ENCODE data around the gene SHROOM4. TPM values are rescaled to one million over a fixed set of nuclear protein-coding genes. Genes with fewer than 3 reads are reported as not detected.

Gene SHROOM4
- total and polyA plus RNA-seq, 9 of the 15 experiments (the other 6 are each of a cell fraction or from before 2014, with no cell fraction given), result not detected

DNA sequence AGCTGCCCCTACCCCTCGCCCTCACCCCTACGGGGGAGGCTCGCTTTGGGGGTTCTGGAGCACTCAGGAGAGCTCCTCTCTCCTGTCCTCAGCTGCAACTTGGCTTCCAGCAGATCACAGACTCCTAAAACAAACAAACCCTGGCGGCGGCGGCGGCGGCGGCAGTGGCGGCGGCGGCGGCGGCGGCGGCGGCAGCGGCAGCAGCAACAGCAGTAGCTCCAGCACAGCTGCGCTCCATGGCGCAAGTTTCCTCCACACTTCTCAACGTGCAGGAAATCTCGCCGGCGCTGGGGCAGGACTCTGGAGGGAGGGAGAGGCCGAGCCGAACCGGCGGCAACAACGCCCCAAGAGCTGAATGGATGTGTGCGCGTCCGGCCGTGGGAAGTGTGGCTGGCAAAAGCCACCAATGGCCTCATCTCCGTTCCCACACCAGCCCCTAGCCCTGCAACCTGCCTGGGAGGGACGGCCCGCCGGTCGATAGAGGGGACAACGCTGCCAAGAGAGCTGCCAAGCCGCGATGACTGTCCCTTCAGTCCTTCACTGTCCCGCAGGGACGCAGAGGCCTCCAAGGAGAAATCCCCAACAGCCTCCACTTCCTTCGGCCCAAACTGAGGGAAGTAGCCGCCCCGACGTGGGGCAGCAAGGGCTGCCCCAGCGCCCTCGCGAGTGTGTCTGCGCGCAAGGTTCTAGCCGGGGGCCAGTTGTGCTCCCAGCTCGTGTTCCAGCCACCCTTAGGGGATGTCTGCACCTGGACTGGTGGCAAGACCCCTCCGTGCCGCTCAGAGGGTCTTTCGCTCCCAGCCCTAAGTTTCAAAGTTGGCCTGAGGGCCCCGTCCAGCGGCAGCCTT is 775 bp downstream of the SHROOM4 start:
- Histone ChIP-seq H3K36me3 (ENCODE audit: control insufficient read depth, insufficient read depth, low read length) (no peaks in the 10 kb centered on the region), H3K9ac (ENCODE audit: insufficient read depth in 1 of 2, low read depth in 2 of 2, low read length in 2 of 2) (no peak overlapping the region), H3K4me2 (ENCODE audit: insufficient read depth, low read length) (no peak overlapping the region), H3K79me2 (ENCODE audit: control insufficient read depth, insufficient read depth, low read length) (no peaks in the 10 kb centered on the region), H3K27me3 (ENCODE audit: control insufficient read depth in 2 of 2, insufficient read depth in 2 of 2, low read length in 2 of 2) (peaks cover 0 to 18% of the 10 kb centered on the region in 2 experiments; a peak in 2 of 5 replicates), H2AFZ (ENCODE audit: low read depth, low read length) (no peak overlapping the region), H4K20me1 (replicated peaks; ENCODE audit: control insufficient read depth, insufficient read depth, low read length) (no peaks in the 10 kb centered on the region), H3K4me1 (replicated peaks in 1 of 2; ENCODE audit: control insufficient read depth in 2 of 2, insufficient read depth in 2 of 2, low read length in 2 of 2) (no peaks in the 10 kb centered on the region; a peak in 1 of 5 replicates), H3K9me1 (ENCODE audit: control insufficient read depth, insufficient read depth, low read length) (no peaks in the 10 kb centered on the region), H3K27ac (ENCODE audit: extremely low read depth, low read depth, low read length) (no peak overlapping the region), H3K9me3 (replicated peaks; ENCODE audit: control insufficient read depth, insufficient read depth, low read depth, low read length) (no peaks in the 10 kb centered on the region), H3K4me3 (no peak overlapping the region)
- in situ Hi-C loops (cut with MboI) (no loop called here), intact Hi-C loops (cut with micrococcal nuclease) (no loop called here)
- POLR2A ChIA-PET, result no interaction called here
- CTCF ChIA-PET (ENCODE audit: low intra/inter-chr PET ratio), result no interaction called here
- 10% methylated on average over 18 of the region's 59 CpGs for WGBS (ENCODE audit: insufficient coverage, low coverage, missing lambda C conversion rate)
- ATAC-seq, result no peak
- no TSS peak for BruUV-seq (replicated peaks)
- no peak for FAIRE-seq
- no peak for DNase-seq (ENCODE audit: extremely low read depth in 1 of 4, low spot score in 3 of 4)
- TF ChIP-seq ZFP1 (CRISPR knock-in tag; IDR thresholded peaks at IDR 0.05) (no peak), HSF4 (CRISPR knock-in tag; IDR thresholded peaks at IDR 0.05; ENCODE audit: borderline replicate concordance) (no peak), ZC3H4 (CRISPR knock-in tag; IDR thresholded peaks at IDR 0.05; ENCODE audit: borderline replicate concordance) (no peak)
- TF ChIP-seq, protein P1, sequence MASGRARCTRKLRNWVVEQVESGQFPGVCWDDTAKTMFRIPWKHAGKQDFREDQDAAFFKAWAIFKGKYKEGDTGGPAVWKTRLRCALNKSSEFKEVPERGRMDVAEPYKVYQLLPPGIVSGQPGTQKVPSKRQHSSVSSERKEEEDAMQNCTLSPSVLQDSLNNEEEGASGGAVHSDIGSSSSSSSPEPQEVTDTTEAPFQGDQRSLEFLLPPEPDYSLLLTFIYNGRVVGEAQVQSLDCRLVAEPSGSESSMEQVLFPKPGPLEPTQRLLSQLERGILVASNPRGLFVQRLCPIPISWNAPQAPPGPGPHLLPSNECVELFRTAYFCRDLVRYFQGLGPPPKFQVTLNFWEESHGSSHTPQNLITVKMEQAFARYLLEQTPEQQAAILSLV (tag; IDR thresholded peaks at IDR 0.05), result no peak
- TF ChIP-seq, protein P2, sequence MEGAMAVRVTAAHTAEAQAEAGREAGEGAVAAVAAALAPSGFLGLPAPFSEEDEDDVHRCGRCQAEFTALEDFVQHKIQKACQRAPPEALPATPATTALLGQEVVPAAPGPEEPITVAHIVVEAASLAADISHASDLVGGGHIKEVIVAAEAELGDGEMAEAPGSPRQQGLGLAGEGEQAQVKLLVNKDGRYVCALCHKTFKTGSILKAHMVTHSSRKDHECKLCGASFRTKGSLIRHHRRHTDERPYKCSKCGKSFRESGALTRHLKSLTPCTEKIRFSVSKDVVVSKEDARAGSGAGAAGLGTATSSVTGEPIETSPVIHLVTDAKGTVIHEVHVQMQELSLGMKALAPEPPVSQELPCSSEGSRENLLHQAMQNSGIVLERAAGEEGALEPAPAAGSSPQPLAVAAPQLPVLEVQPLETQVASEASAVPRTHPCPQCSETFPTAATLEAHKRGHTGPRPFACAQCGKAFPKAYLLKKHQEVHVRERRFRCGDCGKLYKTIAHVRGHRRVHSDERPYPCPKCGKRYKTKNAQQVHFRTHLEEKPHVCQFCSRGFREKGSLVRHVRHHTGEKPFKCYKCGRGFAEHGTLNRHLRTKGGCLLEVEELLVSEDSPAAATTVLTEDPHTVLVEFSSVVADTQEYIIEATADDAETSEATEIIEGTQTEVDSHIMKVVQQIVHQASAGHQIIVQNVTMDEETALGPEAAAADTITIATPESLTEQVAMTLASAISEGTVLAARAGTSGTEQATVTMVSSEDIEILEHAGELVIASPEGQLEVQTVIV (CRISPR knock-in tag; IDR thresholded peaks at IDR 0.05; ENCODE audit: borderline replicate concordance), result no peak
- TF ChIP-seq, protein P3, sequence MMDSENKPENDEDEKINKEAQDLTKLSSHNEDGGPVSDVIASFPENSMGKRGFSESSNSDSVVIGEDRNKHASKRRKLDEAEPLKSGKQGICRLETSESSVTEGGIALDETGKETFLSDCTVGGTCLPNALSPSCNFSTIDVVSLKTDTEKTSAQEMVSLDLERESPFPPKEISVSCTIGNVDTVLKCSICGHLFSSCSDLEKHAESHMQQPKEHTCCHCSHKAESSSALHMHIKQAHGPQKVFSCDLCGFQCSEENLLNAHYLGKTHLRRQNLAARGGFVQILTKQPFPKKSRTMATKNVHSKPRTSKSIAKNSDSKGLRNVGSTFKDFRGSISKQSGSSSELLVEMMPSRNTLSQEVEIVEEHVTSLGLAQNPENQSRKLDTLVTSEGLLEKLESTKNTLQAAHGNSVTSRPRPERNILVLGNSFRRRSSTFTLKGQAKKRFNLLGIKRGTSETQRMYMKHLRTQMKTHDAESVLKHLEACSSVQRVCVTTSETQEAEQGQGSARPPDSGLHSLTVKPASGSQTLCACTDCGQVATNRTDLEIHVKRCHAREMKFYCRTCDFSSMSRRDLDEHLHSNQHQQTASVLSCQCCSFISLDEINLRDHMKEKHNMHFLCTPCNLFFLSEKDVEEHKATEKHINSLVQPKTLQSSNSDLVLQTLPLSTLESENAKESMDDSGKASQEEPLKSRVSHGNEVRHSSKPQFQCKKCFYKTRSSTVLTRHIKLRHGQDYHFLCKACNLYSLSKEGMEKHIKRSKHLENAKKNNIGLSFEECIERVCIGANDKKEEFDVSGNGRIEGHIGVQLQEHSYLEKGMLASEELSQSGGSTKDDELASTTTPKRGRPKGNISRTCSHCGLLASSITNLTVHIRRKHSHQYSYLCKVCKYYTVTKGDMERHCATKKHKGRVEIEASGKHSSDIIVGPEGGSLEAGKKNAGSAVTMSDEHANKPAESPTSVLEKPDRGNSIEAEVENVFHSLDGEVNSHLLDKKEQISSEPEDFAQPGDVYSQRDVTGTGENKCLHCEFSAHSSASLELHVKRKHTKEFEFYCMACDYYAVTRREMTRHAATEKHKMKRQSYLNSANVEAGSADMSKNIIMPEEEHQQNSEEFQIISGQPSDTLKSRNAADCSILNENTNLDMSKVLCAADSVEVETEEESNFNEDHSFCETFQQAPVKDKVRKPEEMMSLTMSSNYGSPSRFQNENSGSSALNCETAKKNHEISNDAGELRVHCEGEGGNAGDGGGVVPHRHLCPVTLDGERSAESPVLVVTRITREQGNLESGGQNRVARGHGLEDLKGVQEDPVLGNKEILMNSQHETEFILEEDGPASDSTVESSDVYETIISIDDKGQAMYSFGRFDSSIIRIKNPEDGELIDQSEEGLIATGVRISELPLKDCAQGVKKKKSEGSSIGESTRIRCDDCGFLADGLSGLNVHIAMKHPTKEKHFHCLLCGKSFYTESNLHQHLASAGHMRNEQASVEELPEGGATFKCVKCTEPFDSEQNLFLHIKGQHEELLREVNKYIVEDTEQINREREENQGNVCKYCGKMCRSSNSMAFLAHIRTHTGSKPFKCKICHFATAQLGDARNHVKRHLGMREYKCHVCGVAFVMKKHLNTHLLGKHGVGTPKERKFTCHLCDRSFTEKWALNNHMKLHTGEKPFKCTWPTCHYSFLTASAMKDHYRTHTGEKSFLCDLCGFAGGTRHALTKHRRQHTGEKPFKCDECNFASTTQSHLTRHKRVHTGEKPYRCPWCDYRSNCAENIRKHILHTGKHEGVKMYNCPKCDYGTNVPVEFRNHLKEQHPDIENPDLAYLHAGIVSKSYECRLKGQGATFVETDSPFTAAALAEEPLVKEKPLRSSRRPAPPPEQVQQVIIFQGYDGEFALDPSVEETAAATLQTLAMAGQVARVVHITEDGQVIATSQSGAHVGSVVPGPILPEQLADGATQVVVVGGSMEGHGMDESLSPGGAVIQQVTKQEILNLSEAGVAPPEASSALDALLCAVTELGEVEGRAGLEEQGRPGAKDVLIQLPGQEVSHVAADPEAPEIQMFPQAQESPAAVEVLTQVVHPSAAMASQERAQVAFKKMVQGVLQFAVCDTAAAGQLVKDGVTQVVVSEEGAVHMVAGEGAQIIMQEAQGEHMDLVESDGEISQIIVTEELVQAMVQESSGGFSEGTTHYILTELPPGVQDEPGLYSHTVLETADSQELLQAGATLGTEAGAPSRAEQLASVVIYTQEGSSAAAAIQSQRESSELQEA (IDR thresholded peaks at IDR 0.05; ENCODE audit: low read depth), result no peak

All from K562 (cell line).